Right lobe of liver (tissue), 4 donors: ENCODE measurements around the gene CHRND.

Experiments used
- CTCF ChIP-seq, 4 donors: fragments of 200-600 bp in 3 of 4; fragments of 450-650 bp in 1 of 4; IDR thresholded peaks; one replicate each; pipeline versions ENCODE4 v1.5.1 to v1.8.0; 2016 to 2022; ENCODE audit warnings: antibody characterized with exemption in 4 of 4, mild to moderate bottlenecking in 2 of 4
- POLR2A ChIP-seq: fragments of 450-650 bp; IDR thresholded peaks from one replicate; pipeline ENCODE4 v1.6.1; 2017; ENCODE audit warnings: antibody characterized with exemption, mild to moderate bottlenecking
- donor health status: DM: no; HTN: no; CAD: no.
- donor health status: DM: no; HTN: no; CAD: no.
- donor health status: DM: no; HTN: yes; CAD: no.

- no peak for TF ChIP-seq CTCF (IDR thresholded peaks at IDR 0.05)
- TF ChIP-seq POLR2A = no peak
Observed at GRCh38 chr2:232492963-232493700, 32.8 kb upstream of the CHRND start.
